Measurements from ENCODE around the gene DNAH8.

The DNAH8 gene

DNA sequence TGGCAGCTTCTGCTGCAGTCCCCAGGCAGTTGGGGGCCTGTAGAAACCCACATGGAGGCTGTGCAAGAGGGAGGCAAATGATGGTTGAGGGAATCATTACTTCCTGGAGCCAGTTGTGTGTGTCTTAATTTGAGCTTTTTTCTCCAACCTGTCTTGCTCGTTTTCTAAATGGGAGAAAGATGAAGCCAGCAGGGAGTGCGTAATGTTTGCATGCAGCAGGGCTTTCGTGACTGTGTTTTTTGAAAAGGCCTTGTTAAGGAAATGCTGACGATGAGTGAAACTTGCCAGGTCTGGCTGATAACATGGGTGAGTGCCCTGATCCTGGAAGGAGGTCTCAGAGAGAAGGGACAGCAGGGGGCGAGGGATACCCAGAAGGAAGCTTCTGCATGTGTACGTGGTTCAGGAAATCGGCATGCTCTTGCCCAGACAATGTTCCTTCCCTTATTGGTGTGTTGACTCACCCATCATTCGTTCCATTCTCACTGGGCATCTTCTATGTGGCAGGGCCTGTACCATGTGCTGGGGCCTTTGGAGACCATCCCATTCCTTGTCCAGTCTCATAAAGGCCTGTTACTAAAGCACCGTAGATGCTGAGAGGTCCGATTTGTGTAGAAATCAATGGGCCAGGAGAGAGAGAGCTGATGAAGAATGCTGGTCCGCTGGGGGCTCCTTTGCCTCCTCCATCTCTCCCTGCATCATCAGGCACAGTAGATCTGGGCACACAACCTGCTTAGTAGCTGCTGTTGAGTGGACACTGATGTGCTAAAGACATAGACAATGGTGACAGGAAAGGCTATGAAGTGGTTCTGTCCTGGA lies 360.9 kb downstream of the DNAH8 start:
- DNase-seq (ENCODE audit: low spot score), result no peak

DNA sequence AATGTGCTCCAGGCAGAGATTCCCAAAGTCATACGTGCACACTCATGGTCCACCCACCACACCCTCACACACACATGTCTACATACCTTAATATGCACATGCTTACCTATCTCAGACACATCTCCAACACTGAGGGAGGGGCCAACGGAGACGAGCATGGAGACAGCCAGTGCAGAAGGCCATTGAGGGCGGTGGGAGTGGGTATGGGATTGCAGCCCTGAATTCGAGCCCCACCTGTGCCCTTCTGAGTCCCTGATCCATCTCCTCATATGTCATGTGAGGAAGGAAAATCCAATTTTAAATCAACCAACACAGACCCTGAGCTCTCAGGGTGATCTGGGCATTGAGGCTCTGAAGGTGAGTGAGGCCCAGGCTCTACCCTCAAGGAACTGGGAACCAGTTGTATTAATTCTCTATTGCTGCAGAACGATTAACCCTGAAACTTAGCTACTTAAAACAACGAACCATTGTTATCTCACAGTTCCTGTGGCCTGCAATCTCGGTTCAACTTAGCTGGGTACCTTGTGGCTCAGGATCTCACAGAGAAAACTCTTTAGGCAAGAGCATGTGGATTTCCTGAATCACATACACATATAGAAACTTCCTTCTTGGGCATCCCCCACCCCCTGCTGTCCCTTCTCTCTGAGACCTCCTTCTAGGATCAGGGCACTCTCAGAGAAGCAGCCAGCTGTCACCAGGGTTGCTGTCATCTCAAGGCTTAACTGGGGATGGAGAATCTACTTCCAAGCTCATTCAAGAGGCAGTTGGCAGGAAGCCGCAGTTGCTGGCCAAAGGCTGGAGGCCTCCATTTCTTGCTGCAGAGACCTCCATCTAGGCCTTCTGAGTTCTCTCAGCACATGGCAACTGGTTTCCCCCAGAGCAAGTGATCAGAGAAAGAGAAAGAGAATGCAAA lies 361.8 kb downstream of the DNAH8 start:
- no peak for DNase-seq (ENCODE audit: low spot score)

DNA sequence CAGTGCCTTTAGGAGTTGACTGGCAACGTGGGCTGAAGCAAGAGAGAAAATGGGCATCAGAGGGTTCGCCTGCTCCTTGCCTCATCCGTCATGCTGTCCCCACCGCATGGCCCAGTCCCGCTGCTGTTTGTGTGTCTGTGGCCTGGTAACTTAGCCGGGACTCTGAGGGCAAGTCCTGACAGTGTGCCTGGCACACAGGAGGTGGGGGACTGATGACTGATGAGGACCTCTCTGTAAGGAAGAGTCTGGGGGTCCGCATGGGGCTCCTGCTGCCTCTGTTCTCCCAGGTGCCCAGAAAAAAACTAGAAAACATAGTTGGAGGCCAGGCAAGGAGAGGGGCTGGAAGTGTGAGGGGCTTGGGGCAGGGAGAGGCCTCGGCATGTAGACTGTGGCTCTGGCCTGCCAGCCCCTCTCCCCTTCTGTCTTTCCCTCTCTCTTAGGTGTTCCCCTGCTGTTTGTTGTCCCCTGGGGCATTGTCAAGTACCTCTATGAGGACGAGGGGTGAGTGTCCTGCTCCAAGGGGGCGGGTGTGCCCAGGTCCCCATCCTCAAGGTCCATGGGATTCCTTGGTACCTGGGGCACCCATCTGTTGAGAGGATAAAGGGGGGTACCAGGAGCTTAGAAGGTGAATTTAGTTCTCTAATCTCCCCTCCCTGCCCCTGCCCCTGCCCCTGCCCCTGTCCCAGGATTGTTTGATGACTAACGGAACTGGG lies 362.9 kb downstream of the DNAH8 start:
- DNase-seq (ENCODE audit: low spot score), result no peak

DNA sequence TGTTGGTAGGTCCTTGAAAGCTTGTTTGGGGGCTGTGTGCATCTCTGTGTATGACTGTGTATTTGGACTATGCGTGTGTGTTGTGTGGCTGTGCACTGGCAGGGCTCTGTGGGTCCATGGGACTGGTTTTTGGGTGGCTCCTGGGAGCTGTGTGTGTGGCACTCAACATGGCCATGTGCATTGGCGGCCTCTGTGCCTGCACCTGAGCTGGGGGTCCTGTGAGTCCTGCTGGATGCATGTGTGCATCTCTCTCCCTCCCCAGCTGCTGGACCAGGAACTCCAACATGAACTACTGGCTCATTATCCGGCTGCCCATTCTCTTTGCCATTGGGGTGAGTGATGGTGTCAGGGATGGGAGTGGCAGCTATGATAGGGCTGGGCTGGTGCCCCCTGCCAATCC lies 363.6 kb downstream of the DNAH8 start:
- no peak for DNase-seq (ENCODE audit: low spot score)

DNA sequence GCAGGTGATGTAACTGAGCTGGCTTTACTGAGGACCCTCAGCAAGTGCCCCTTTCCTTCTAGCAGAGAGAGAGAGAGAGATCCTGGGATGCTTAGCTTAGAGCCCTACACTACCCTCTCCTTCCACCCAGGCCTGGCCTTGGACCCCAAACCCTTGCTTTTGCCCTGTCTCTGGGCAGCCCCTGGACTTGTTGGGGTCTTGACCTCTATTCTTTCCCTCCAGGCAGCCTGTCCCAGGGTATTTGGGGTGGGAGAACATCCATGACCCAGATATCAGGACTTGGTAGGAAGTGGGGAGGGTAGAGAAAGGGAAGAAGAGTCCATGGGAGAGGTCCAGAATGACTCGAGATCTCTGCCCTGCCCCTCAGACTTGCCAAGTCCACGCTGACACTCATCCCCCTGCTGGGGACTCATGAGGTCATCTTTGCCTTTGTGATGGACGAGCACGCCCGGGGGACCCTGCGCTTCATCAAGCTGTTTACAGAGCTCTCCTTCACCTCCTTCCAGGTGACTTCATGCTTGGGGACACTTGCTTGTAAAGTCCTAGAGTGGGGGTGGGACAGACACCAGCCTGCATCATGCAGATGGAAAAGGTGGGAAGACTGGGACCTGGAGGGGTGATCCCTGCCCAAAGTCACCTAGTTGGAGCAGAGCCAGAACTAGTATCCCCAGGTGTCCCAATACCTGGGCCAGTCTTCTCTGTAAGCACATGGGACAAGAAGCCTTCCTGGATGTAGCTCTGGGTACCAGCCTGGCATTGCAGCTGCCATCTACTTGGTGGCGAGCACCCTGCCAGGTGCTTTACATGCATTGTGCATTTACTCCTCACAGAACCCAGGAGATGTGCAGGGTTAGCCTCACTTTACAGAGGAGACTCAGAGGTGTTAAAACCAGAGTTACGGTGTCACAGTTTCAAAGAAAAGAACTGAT lies 364.4 kb downstream of the DNAH8 start:
- no peak for DNase-seq (ENCODE audit: low spot score)
